Uterus (tissue), 4 donors: Measurements from ENCODE around the gene INF2. TPM values are rescaled to one million over a fixed set of nuclear protein-coding genes. Genes with fewer than 3 reads are reported as not detected.
"Not testable (repeated sequence)": the region's sequence is repeated elsewhere in the genome, so short reads cannot be mapped to it uniquely, and the experiment has no call there.

ENCODE experiments used
- DNase-seq, 2 donors: peaks; one replicate each; pipeline ENCODE4 v3.0.0-alpha.2; 2019 to 2020
- H3K27ac ChIP-seq, 2 donors: fragments of 200-600 bp; sonication (generic); 1 replicate in 1 of 2; 2 replicates in 1 of 2; pipeline ENCODE4 v1.5.1; 2016 to 2018
- H3K27me3 ChIP-seq, 2 donors: fragments of 200-600 bp; sonication (generic); one replicate each; pipeline ENCODE4 v1.5.1; 2018 to 2019; ENCODE audit warnings: control low read depth in 1 of 2
- H3K36me3 ChIP-seq, 2 donors: fragments of 200-600 bp; sonication (generic); one replicate each; pipeline ENCODE4 v1.5.1; 2019; ENCODE audit warnings: control low read depth in 1 of 2
- H3K4me1 ChIP-seq, 2 donors: fragments of 200-600 bp; sonication (generic); one replicate each; pipeline ENCODE4 v1.5.1; 2018 to 2019; ENCODE audit warnings: control low read depth in 1 of 2
- H3K4me3 ChIP-seq, 2 donors: fragments of 200-600 bp; sonication (generic); 1 replicate in 1 of 2; 2 replicates in 1 of 2; pipeline ENCODE4 v1.5.1; 2018 to 2019; ENCODE audit warnings: mild to moderate bottlenecking in 1 of 2
- H3K9me3 ChIP-seq, 2 donors: fragments of 200-600 bp; sonication (generic); one replicate each; pipeline ENCODE4 v1.5.1; 2019; ENCODE audit warnings: control low read depth in 1 of 2
- POLR2A ChIP-seq, 2 donors: fragments of 450-650 bp; IDR thresholded peaks; one replicate each; pipeline ENCODE4 v1.6.1; 2016; ENCODE audit warnings: antibody characterized with exemption in 2 of 2, mild to moderate bottlenecking in 1 of 2, moderate library complexity in 1 of 2
- intact Hi-C: fragments of 100-400 bp; cut with DNase I; formaldehyde crosslinking; loops from one replicate; pipeline ENCODE4 v1.15.1; 2023; ENCODE audit warnings: low total_unique reads
- total RNA-seq, 4 donors: library from RNA; depleted of rRNA in 3 of 4; stranded (reverse); fragments of >200 nt in 3 of 4; gene quantifications; one replicate each; pipeline versions ENCODE4 v1.1.0 to v1.2.4, GENCODE V29; 2014 to 2023
- TF ChIP-seq, protein P1 (sequence below), 4 experiments: fragments of 200-600 bp in 2 of 4; fragments of 450-650 bp in 2 of 4; sonication (generic) in 2 of 4; IDR thresholded peaks; one replicate each; pipeline ENCODE4 v1.5.1; 2016 to 2019; ENCODE audit warnings: antibody characterized with exemption in 4 of 4, mild to moderate bottlenecking in 2 of 4, moderate library complexity in 1 of 4
- donor health status: DM: yes; HTN: yes; CAD: no.

INF2 gene
- total RNA-seq, 4 donors from 2014 or later, result 13.5 to 79.4 (median 44.6) TPM

DNA sequence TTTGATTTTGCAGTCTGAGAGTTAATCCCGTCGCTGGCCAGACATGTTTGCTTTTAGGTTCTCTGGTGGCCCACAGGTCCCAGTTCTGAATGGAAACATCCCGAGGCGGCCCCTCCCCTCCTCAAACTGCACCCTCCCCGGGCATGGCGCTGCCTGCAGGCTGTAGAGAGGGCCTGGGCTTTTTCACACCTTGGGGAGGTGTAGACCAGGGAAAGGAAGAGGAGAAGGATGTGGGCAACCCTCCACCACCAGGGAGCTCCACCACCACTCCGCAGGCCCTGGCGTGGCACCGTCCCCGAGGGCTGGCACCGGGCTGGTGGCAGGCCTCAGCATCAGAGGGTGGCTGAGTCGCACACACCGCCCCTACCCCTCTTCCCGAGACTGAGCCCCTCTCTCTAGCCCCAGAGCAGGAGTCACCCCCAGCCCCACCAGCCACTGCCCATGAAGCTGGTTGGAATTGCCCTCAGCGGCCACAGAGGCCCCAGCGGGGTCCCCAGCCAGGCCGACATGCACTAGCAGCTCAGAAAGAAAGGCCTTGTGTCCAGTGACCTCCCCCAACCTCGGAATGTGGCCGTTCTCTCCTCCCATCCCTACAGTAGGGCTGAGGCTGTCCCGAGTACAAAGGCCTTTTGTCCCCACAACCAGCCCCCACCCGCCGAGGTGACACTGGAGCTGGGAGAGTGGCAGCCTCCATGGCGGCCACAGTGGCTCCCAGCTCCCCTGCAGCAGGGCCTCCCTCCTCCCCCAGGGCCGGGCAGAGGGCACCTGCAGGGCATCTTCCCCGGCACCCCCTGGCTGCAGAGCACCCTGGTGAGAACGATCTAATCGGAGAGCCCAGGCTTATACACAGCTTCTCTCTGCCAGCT is 23.5 kb upstream of the INF2 start:
- Histone ChIP-seq H3K4me1 (no peaks in the 10 kb centered on the region), H3K9me3 (no peaks in the 10 kb centered on the region), H3K36me3 (no peaks in the 10 kb centered on the region), H3K4me3 (no peak overlapping the region), H3K27me3 (no peaks in the 10 kb centered on the region), H3K27ac (no peak overlapping the region)
- intact Hi-C loops, result no loop called here
- DNase-seq, result no peak
- TF ChIP-seq, protein P1, sequence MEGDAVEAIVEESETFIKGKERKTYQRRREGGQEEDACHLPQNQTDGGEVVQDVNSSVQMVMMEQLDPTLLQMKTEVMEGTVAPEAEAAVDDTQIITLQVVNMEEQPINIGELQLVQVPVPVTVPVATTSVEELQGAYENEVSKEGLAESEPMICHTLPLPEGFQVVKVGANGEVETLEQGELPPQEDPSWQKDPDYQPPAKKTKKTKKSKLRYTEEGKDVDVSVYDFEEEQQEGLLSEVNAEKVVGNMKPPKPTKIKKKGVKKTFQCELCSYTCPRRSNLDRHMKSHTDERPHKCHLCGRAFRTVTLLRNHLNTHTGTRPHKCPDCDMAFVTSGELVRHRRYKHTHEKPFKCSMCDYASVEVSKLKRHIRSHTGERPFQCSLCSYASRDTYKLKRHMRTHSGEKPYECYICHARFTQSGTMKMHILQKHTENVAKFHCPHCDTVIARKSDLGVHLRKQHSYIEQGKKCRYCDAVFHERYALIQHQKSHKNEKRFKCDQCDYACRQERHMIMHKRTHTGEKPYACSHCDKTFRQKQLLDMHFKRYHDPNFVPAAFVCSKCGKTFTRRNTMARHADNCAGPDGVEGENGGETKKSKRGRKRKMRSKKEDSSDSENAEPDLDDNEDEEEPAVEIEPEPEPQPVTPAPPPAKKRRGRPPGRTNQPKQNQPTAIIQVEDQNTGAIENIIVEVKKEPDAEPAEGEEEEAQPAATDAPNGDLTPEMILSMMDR (IDR thresholded peaks at IDR 0.05), result peak in 2 of 4 experiments; percentile 25 to 27
- TF ChIP-seq POLR2A (IDR thresholded peaks at IDR 0.05), result no peak

DNA sequence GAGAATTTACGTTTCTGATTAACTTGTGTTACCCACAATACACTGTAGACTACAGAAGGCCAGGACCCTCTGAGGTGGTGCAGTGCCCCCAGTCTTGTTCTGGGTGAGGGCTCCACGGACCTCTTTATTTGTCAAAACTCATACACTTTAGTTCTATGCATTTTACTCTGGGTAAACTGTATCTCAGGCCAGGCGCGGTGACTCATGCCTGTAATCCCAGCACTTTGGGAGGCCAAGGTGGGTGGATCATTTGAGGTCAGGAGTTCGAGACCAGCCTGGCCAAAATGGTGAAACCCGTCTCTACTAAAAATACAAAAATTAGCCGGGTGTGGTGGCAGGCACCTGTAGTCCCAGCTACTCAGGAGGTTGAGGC is 22.9 kb upstream of the INF2 start:
- DNase-seq, H3K4me1 ChIP-seq, H3K27me3 ChIP-seq, H3K9me3 ChIP-seq, H3K4me3 ChIP-seq, H3K27ac ChIP-seq, intact Hi-C loops, H3K36me3 ChIP-seq: not testable (repeated sequence)

GRCh38 chr14:104666981-104667380 is 22.4 kb upstream of the INF2 start:
- Histone ChIP-seq H3K9me3 (no peaks in the 10 kb centered on the region), H3K36me3 (no peaks in the 10 kb centered on the region), H3K4me3 (no peak overlapping the region), H3K4me1 (no peaks in the 10 kb centered on the region), H3K27me3 (no peaks in the 10 kb centered on the region), H3K27ac (no peak overlapping the region)
- TF ChIP-seq, protein P1 (IDR thresholded peaks at IDR 0.05), result no peak
- no peak for TF ChIP-seq POLR2A (IDR thresholded peaks at IDR 0.05)
- no peak for DNase-seq
- intact Hi-C loops, result no loop called here

DNA sequence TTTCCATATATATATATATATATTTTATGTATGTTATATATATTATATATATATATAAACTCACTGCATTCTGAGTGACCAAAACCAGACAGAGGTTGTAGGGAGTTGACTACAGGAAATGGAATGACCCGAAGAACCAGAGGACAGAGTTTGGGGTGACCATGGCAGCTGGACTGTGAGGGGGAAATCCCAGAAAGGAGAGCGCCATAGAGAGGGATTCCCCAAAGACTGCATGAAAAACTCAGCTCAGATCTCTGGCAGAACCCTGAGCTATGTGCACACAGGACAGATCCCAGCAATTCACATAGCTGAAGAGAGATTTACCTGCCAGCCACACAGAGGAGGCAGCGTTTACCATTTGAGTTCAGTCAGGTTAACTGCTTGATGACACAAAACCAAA is 19.7 kb upstream of the INF2 start:
- H3K9me3 ChIP-seq, result no peaks in the 10 kb centered on the region
- TF ChIP-seq POLR2A (IDR thresholded peaks at IDR 0.05), result no peak
- TF ChIP-seq, protein P1 (IDR thresholded peaks at IDR 0.05), result no peak
- DNase-seq, result no peak
- H3K27me3 ChIP-seq, result no peaks in the 10 kb centered on the region
- no peaks in the 10 kb centered on the region for H3K36me3 ChIP-seq
- intact Hi-C loops, result no loop called here
- no peaks in the 10 kb centered on the region for H3K4me1 ChIP-seq
- H3K4me3 ChIP-seq, result no peak overlapping the region
- no peak overlapping the region for H3K27ac ChIP-seq

DNA sequence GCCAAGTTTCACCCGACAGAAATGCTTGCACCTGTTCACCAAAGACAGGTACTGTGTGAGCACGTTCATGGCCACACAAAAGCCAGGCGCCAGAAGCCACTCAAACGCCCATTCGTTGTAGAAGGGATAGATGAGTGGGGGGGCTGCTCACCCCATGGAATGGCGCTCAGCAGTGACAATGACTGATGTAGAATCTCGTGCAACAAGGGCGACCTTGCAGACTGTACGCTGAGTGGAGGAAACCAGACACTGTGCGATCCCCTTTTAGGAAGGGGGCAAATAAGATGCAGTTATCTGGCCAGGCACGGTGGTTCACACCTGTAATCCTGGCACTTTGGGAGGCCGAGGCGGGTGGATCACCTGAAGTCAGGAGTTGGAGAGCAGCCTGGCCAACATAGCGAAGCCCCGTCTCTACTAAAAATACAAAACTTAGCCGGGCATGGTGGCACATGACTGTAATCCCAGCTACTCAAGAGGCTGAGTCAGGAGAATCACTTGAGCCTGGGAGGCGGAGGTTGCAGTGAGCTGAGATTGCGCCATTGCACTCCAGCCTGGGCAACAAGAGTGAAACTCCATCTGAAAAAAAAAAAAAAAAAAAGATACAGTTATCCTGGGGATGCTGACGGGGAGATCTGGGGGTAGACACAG is 18.0 kb upstream of the INF2 start:
- H3K36me3 ChIP-seq, DNase-seq, H3K9me3 ChIP-seq, intact Hi-C loops, H3K4me1 ChIP-seq, H3K4me3 ChIP-seq, H3K27ac ChIP-seq, H3K27me3 ChIP-seq: not testable (repeated sequence)

- H3K4me1 ChIP-seq, H3K9me3 ChIP-seq, H3K4me3 ChIP-seq, H3K27ac ChIP-seq, intact Hi-C loops, H3K36me3 ChIP-seq, DNase-seq, H3K27me3 ChIP-seq: not testable (repeated sequence)
Observed at GRCh38 chr14:104672119-104672518, 17.3 kb upstream of the INF2 start.
